ENCODE measurements around the gene POLR3G. TPM values are rescaled to one million over a fixed set of nuclear protein-coding genes. Genes with fewer than 3 reads are reported as not detected.

The POLR3G gene
- total RNA-seq, 2 donors from 2014 or later: 6.2 to 11.7 TPM

- DNase-seq (ENCODE audit: low spot score in 2 of 2): no peak
Measured at GRCh38 chr5:90533794-90534193, 59.1 kb downstream of the POLR3G start.

GRCh38 chr5:90534922-90535321 lies 60.3 kb downstream of the POLR3G start:
- H3K36me3 Mint-ChIP-seq: no peaks in the 10 kb centered on the region

More at GRCh38 chr5:90533794-90534193, 59.1 kb downstream of the POLR3G start:
- Mint-ChIP-seq H3K36me3 (no peaks in the 10 kb centered on the region), H3K27ac (no peak overlapping the region), H3K9me3 (no peaks in the 10 kb centered on the region)
- no peak for ATAC-seq

DNA sequence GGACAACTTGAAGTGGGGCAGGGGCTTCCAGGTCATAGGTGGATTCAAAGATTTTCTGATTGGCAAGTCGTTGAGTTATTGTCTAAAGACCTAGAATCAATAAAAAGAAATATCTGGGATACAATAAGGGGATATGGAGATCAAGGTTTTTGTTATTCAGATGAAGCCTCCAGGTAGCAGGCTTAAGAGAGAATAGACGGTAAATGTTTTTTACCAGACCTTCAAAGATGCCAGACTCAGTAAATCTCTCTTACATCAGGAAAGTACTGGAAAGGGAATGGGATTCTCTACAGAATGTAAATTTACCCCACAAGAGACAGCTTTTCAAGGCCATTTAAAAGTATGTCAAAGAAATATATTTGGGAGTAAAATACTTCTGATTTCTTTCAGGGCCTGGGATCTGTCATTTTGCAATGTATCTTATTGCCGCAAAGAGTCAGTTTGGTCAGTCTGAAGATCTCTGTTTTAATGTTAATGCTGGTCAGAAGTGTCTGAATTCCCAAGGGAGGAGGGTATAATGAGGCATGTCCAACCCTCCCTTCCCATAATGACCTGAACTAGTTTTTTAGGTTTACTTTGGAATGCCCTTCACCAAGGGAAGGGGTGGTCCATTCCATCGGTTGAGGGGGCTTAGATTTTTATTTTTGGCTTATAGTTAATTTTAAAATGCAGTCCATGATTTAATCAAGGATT lies 68.3 kb downstream of the POLR3G start:
- Mint-ChIP-seq H3K36me3 (no peaks in the 10 kb centered on the region), H3K9me3 (no peaks in the 10 kb centered on the region), H3K27ac (no peak overlapping the region)
- ATAC-seq (no peak), DNase-seq (ENCODE audit: low spot score in 2 of 2) (no peak)

More at GRCh38 chr5:90534922-90535321, 60.3 kb downstream of the POLR3G start:
- H3K9me3 Mint-ChIP-seq: no peaks in the 10 kb centered on the region
- H3K27ac Mint-ChIP-seq: no peak overlapping the region
- ATAC-seq (no peak), DNase-seq (ENCODE audit: low spot score in 2 of 2) (no peak)

DNA sequence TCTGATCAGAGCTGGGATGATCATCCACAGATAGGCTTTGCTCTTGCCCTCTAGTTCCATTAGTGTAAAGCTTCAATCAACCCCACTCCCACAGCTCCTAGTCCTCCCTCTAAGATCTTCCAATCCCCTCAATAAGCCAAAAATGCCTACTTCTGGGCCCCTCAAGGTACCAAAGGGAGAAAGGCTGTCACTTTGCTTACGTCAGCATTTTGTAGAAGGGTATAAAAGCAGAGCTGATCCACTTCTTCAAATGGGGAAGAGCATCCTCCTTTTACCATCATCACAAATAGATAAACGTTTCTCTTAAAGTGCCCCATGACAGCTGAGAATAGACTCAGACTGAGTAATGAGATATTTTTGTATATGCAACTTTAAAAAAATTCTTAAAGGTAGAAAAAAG lies 70.8 kb downstream of the POLR3G start:
- Mint-ChIP-seq H3K9me3 (no peaks in the 10 kb centered on the region), H3K27ac (no peak overlapping the region), H3K36me3 (no peaks in the 10 kb centered on the region)
- no peak for DNase-seq (ENCODE audit: low spot score in 2 of 2)
- ATAC-seq: no peak

- Mint-ChIP-seq H3K27ac (no peak overlapping the region), H3K9me3 (no peaks in the 10 kb centered on the region), H3K36me3 (no peaks in the 10 kb centered on the region)
- DNase-seq (ENCODE audit: low spot score in 2 of 2) (no peak), ATAC-seq (no peak)
Measured at GRCh38 chr5:90546216-90546837, 71.7 kb downstream of the POLR3G start.

DNA sequence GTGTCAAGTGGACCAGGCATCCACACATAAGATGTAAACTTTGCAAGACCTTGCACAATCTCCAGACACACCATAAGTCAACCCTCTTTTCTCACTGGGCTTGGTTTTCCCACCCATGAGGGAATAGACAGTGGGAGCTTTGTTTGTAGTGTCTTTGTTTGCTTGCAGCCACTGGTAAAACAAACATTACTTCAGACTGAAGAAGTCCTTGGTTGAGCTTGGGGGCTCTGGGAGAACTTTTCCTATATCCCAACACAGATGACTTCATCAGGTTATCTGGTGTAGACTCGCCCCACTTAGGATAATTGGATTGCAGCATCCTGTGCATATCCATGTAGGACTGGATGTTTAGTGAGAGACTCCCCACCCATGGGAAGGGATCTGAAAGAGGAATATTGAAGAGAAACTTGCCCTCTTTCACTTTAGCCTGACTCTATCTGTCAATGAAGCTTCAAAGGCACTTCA lies 72.4 kb downstream of the POLR3G start:
- no peak for ATAC-seq
- H3K9me3 Mint-ChIP-seq: no peaks in the 10 kb centered on the region
- H3K36me3 Mint-ChIP-seq: no peaks in the 10 kb centered on the region
- no peak overlapping the region for H3K27ac Mint-ChIP-seq
- DNase-seq (ENCODE audit: low spot score in 2 of 2): no peak

DNA sequence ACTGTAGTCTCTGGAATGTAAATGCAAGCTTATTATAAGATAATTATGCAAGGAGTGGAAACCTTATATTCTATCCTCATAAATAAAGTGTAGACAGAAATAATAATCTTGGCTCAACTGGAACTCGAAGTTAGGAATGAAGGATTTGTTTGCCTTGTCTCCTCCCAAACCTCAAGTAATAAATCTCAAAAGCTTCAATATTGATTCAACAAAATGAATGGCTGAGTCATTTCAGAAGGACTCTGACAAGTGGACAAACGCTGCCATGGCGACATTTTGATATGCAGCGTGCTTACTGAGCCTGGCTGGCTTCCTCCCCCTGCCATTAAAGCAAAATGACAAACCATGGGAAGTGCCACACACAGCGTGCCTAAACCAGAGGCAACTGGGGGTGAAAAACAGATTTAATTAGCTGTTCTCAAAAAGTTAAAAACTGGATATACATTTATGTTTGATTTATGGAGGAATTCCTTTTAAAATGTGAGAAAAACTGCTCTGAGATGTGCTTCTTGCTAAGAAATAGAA lies 73.5 kb downstream of the POLR3G start:
- H3K36me3 Mint-ChIP-seq: no peaks in the 10 kb centered on the region
- no peak for ATAC-seq
- no peak overlapping the region for H3K27ac Mint-ChIP-seq
- H3K9me3 Mint-ChIP-seq: no peaks in the 10 kb centered on the region
- no peak for DNase-seq (ENCODE audit: low spot score in 2 of 2)

DNA sequence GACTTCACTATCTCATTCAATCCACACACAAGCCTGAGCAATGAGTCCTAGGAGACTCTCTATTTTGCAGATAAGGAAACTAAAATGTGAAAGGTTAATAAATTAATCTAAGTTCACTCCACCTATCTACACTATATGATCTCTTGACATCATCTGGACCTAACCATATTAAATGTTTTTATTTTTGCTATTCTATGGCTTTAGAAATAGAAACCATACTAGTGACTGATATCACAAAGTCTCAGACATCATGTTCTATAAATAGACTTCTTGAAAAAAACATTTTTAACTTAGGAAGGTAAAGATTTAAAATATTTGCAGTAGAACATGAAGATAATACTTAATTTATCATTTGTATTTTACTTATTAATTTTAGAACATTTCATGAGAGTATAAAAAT lies 74.6 kb downstream of the POLR3G start:
- Mint-ChIP-seq H3K27ac (no peak overlapping the region), H3K9me3 (no peaks in the 10 kb centered on the region), H3K36me3 (no peaks in the 10 kb centered on the region)
- DNase-seq (ENCODE audit: low spot score in 2 of 2) (no peak), ATAC-seq (no peak)

- no peaks in the 10 kb centered on the region for H3K9me3 Mint-ChIP-seq
- no peak overlapping the region for H3K27ac Mint-ChIP-seq
- DNase-seq (ENCODE audit: low spot score in 2 of 2): no peak
- ATAC-seq: no peak
- H3K36me3 Mint-ChIP-seq: no peaks in the 10 kb centered on the region
Measured at GRCh38 chr5:90549729-90550275, 75.1 kb downstream of the POLR3G start.

- no peak overlapping the region for H3K27ac Mint-ChIP-seq
- DNase-seq (ENCODE audit: low spot score in 2 of 2): no peak
- no peaks in the 10 kb centered on the region for H3K9me3 Mint-ChIP-seq
- ATAC-seq: no peak
- no peaks in the 10 kb centered on the region for H3K36me3 Mint-ChIP-seq
Measured at GRCh38 chr5:90550963-90551362, 76.3 kb downstream of the POLR3G start.

- Mint-ChIP-seq H3K27ac (no peak overlapping the region), H3K36me3 (no peaks in the 10 kb centered on the region), H3K9me3 (no peaks in the 10 kb centered on the region)
- ATAC-seq: no peak
- DNase-seq (ENCODE audit: low spot score in 2 of 2): no peak
Measured at GRCh38 chr5:90551376-90551775, 76.7 kb downstream of the POLR3G start.

- ATAC-seq (no peak), DNase-seq (ENCODE audit: low spot score in 2 of 2) (no peak)
- Mint-ChIP-seq H3K27ac (no peak overlapping the region), H3K9me3 (no peaks in the 10 kb centered on the region), H3K36me3 (peaks cover 4 to 5% of the 10 kb centered on the region in 2 donors)
Measured at GRCh38 chr5:90553711-90554110, 79.0 kb downstream of the POLR3G start.

DNA sequence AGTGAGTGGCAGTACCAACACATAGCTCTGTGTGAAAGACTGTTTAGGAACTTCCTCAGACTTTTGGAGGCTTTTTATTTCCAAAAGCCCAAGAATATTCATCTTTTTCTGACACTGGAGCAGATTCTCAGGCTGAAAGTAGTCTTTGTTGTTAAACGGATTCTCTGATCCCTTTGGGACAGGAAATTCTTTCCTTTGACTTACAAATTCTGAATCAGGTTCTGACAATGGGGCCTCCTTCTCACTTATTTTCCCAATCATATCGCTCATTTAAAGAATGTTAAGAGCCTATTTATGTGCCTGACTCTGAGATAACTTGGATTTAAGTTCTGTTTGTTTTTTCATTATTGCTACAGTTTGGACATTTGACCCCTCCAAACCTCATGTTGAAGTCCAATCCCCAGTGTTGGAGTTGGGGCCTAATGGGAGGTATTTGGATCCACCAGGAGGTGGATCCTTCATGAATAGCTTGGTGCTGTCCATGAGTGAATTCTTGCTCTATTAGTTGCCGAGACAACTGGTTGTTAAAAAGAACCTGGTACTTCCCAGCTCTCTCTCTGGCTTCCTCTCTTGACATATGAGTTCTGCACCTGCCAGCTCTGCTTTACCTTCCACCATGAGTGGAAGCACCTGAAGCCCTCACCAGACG lies 79.8 kb downstream of the POLR3G start:
- no peak for ATAC-seq
- Mint-ChIP-seq H3K27ac (no peak overlapping the region), H3K9me3 (no peaks in the 10 kb centered on the region), H3K36me3 (peaks cover 4 to 5% of the 10 kb centered on the region in 2 donors)
- no peak for DNase-seq (ENCODE audit: low spot score in 2 of 2)

DNA sequence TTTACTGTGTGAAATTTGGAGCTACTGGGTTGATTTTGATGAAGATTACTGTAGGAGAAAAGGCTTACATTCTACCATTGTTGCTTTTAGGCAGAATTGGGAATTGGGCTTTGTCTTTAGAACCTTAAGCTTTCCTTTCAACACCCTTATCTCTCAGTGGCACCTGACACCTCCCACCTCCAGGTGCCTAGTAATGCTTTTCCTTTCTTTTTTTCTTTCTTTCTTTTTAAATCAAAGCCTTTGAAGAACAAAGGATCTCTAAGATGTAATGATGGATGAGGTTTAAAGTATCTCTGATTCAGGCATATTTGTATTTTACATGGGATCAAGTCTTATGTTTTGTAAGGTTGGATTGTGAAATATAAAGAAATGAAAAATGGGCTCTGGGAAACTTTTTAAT lies 81.0 kb downstream of the POLR3G start:
- DNase-seq (ENCODE audit: low spot score in 2 of 2) (no peak), ATAC-seq (no peak)
- no peaks in the 10 kb centered on the region for H3K9me3 Mint-ChIP-seq

DNA sequence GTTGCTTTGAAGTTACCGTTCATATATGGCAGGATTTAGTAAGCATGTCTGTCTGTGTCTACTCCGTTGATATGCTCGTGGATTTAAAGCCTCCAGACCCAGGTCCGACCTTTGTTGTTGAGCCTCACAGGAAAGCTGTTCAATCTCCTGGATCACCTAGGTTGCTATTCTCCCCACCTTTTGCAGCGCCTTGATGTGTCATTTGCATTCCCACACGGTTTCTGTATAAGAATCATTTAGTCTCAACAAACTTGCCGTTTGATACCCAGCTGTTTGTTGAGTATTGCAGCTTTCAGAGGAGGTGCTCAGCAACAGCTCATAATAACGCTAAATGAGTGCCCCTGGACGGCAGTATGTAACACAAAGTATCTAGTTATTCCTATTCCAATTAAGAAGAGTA lies 82.7 kb downstream of the POLR3G start:
- DNase-seq (ENCODE audit: low spot score in 2 of 2) (no peak), ATAC-seq (no peak)
- Mint-ChIP-seq H3K9me3 (no peaks in the 10 kb centered on the region), H3K36me3 (peaks cover 4 to 5% of the 10 kb centered on the region in 2 donors), H3K27ac (no peak overlapping the region)

More for the DNA sequence above, 81.0 kb downstream of the POLR3G start:
- H3K27ac Mint-ChIP-seq: no peak overlapping the region
- peaks cover 4 to 5% of the 10 kb centered on the region in 2 donors for H3K36me3 Mint-ChIP-seq

GRCh38 chr5:90557871-90558270 lies 83.2 kb downstream of the POLR3G start:
- peaks cover 4 to 5% of the 10 kb centered on the region in 2 donors for H3K36me3 Mint-ChIP-seq
- DNase-seq (ENCODE audit: low spot score in 2 of 2) (no peak), ATAC-seq (no peak)
- no peak overlapping the region for H3K27ac Mint-ChIP-seq
- H3K9me3 Mint-ChIP-seq: no peaks in the 10 kb centered on the region

Measured in activated naive CD4-positive, alpha-beta T cell treated with anti-CD3 and anti-CD28 coated beads, Interleukin-2, amount 50 U/mL, for 72 hours (primary cell).